ENCODE data around the gene MZF1. TPM values are rescaled to one million over a fixed set of nuclear protein-coding genes. Genes with fewer than 3 reads are reported as not detected.
A peak's percentile ranks its signal among the peaks of the same experiment; 100 is the strongest.
"Not testable (repeated sequence)": the region's sequence is repeated elsewhere in the genome, so short reads cannot be mapped to it uniquely, and the experiment has no call there.

Gene MZF1
- 11.5 TPM for polyA plus RNA-seq

- Mint-ChIP-seq H3K36me3 (peaks cover 5% of the 10 kb centered on the region), H3K4me3 (peak within 1 kb of the TSS; percentile 85 to 100 (median 97)), H3K27me3 (no peaks in the 10 kb centered on the region), H3K27ac (peak within 1 kb of the TSS; percentile 96 to 100 (median 99)), H3K4me1 (peaks cover 8 to 25% (median 21%) of the 10 kb centered on the region in 3 donors), H3K9me3 (no peaks in the 10 kb centered on the region)
These were observed at the start of gene MZF1 for GRCh38 chr19:58572818-58573657. MZF1 (minus strand) TSS chr19:58573335; CDS start chr19:58571389, 1,946 bp downstream.

GRCh38 chr19:58607213-58607612 is 34.1 kb upstream of the MZF1 start:
- not testable (repeated sequence) for H3K9me3 Mint-ChIP-seq, H3K4me3 Mint-ChIP-seq, H3K36me3 Mint-ChIP-seq, H3K4me1 Mint-ChIP-seq, H3K27ac Mint-ChIP-seq, H3K27me3 Mint-ChIP-seq

GRCh38 chr19:58606251-58606896 is 33.2 kb upstream of the MZF1 start:
- not testable (repeated sequence) for H3K9me3 Mint-ChIP-seq, H3K4me1 Mint-ChIP-seq

GRCh38 chr19:58586133-58586765 is 13.1 kb upstream of the MZF1 start:
- H3K27ac Mint-ChIP-seq = no peak overlapping the region
- peaks cover 2 to 5% (median 4%) of the 10 kb centered on the region in 3 donors for H3K4me1 Mint-ChIP-seq
- H3K9me3 Mint-ChIP-seq = no peaks in the 10 kb centered on the region
- H3K36me3 Mint-ChIP-seq = peaks cover 4% of the 10 kb centered on the region
- H3K27me3 Mint-ChIP-seq = no peaks in the 10 kb centered on the region
- H3K4me3 Mint-ChIP-seq = no peak overlapping the region

More at GRCh38 chr19:58606251-58606896, 33.2 kb upstream of the MZF1 start:
- not testable (repeated sequence) for H3K27ac Mint-ChIP-seq, H3K27me3 Mint-ChIP-seq, H3K36me3 Mint-ChIP-seq, H3K4me3 Mint-ChIP-seq

- Mint-ChIP-seq H3K9me3 (no peaks in the 10 kb centered on the region), H3K4me1 (peaks cover 6 to 10% (median 7%) of the 10 kb centered on the region in 3 donors), H3K4me3 (no peak overlapping the region), H3K27me3 (no peaks in the 10 kb centered on the region), H3K36me3 (peaks cover 5% of the 10 kb centered on the region), H3K27ac (no peak overlapping the region)
These were observed 12.5 kb upstream of the MZF1 start for GRCh38 chr19:58585442-58586132.

- H3K4me3 Mint-ChIP-seq = no peak overlapping the region
- no peaks in the 10 kb centered on the region for H3K27me3 Mint-ChIP-seq
- H3K36me3 Mint-ChIP-seq = peaks cover 5% of the 10 kb centered on the region
- H3K9me3 Mint-ChIP-seq = no peaks in the 10 kb centered on the region
- peaks cover 6 to 10% (median 8%) of the 10 kb centered on the region in 3 donors for H3K4me1 Mint-ChIP-seq
- peak overlapping the region in 2 of 3 donors; percentile 8 to 67 for H3K27ac Mint-ChIP-seq
These were observed 11.6 kb upstream of the MZF1 start for GRCh38 chr19:58584498-58585441.

GRCh38 chr19:58582985-58583384 is 9.8 kb upstream of the MZF1 start:
- Mint-ChIP-seq H3K9me3 (no peaks in the 10 kb centered on the region), H3K36me3 (peaks cover 5% of the 10 kb centered on the region), H3K4me1 (peaks cover 19 to 23% (median 21%) of the 10 kb centered on the region in 3 donors), H3K27ac (no peak overlapping the region), H3K4me3 (no peak overlapping the region), H3K27me3 (no peaks in the 10 kb centered on the region)

- no peaks in the 10 kb centered on the region for H3K9me3 Mint-ChIP-seq
- peaks cover 19 to 24% (median 23%) of the 10 kb centered on the region in 3 donors for H3K4me1 Mint-ChIP-seq
- peak overlapping the region in 2 of 3 donors; percentile 43 to 86 for H3K27ac Mint-ChIP-seq
- peaks cover 7% of the 10 kb centered on the region for H3K36me3 Mint-ChIP-seq
- no peaks in the 10 kb centered on the region for H3K27me3 Mint-ChIP-seq
- H3K4me3 Mint-ChIP-seq = peak overlapping the region in 2 of 4 donors; percentile 38 to 60
These were observed 8.3 kb upstream of the MZF1 start for GRCh38 chr19:58581227-58582141.

- Mint-ChIP-seq H3K9me3 (no peaks in the 10 kb centered on the region), H3K27ac (peak overlapping the region in 1 of 3 donors; percentile 86), H3K36me3 (peaks cover 7% of the 10 kb centered on the region), H3K27me3 (no peaks in the 10 kb centered on the region), H3K4me1 (peaks cover 19 to 25% (median 25%) of the 10 kb centered on the region in 3 donors), H3K4me3 (peak overlapping the region in 1 of 4 donors; percentile 74)
These were observed 6.5 kb upstream of the MZF1 start for GRCh38 chr19:58579473-58580142.

- H3K4me3 Mint-ChIP-seq = peak overlapping the region in 3 of 4 donors; percentile 12 to 74 (median 52)
- H3K36me3 Mint-ChIP-seq = peaks cover 7% of the 10 kb centered on the region
- H3K9me3 Mint-ChIP-seq = no peaks in the 10 kb centered on the region
- peaks cover 27 to 34% (median 34%) of the 10 kb centered on the region in 3 donors for H3K4me1 Mint-ChIP-seq
- peak overlapping the region in 2 of 3 donors; percentile 86 for H3K27ac Mint-ChIP-seq
- no peaks in the 10 kb centered on the region for H3K27me3 Mint-ChIP-seq
These were observed 5.1 kb upstream of the MZF1 start for GRCh38 chr19:58578012-58578925.

GRCh38 chr19:58577581-58577980 is 4.4 kb upstream of the MZF1 start:
- H3K27me3 Mint-ChIP-seq, H3K9me3 Mint-ChIP-seq, H3K36me3 Mint-ChIP-seq: not testable (repeated sequence)
- Mint-ChIP-seq H3K27ac (peak overlapping the region in 2 of 3 donors; percentile 31 to 86), H3K4me3 (peak overlapping the region in 1 of 4 donors; percentile 19), H3K4me1 (peaks cover 28 to 35% (median 34%) of the 10 kb centered on the region in 3 donors)

All from IgD-negative memory B cell (primary cell).